Measurements from ENCODE around the gene JPT2.
"Not testable (repeated sequence)": the region's sequence is repeated elsewhere in the genome, so short reads cannot be mapped to it uniquely, and the experiment has no call there.

- not testable (repeated sequence) for TF ChIP-seq CTCF (IDR thresholded peaks at IDR 0.05 in 4 of 5, conservative IDR thresholded peaks at IDR 0.05 in 1 of 5); POLR2A (IDR thresholded peaks at IDR 0.05)
Measured at GRCh38 chr16:1705324-1705687, 27.2 kb downstream of the JPT2 start.

Data from gastrocnemius medialis (tissue), 4 donors.